HG03175 (cell line): Measurements from ENCODE around the gene CSTF3.

Experiments used
- ATAC-seq: cut with Tn5 transposase; IDR thresholded peaks from one replicate; pipeline ENCODE4 v1.9.1; 2021; ENCODE audit warnings: mild to moderate bottlenecking, moderate library complexity; ENCODE audit not compliant: unreplicated experiment

The CSTF3 gene

DNA sequence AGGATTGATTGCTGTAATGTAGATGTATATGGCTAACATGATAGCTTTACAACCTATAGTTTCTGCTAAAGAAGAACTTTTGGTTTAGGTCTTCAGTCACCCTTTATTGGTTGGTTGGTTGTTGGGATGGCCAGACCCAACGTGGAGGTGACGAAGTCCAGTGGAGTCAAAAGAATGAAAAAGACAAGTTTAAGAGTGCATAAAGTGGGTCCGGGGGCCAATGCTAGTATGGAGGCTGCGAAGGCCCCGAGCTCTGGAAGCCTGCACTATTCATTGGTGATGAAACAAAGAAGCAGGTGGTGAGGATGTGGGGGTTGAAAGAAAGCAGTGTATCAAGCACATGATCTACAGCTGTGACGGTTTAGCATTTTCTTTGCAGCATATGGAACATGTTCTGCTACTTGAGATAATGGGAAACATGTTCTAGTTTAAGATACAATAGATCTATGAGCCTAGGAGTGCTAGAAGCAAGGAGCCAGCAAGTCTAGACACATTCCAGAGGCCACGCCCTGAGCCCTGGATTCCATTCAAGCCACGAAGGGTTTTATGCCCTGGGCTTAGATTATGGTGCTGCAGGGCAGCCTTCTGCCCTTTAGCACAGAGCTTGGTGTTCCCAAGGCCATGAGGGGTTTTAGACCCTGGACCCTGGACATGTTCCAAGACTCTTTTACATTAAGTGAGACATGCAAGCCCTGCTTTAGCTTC is 115.6 kb downstream of the CSTF3 start:
- no peak for ATAC-seq

DNA sequence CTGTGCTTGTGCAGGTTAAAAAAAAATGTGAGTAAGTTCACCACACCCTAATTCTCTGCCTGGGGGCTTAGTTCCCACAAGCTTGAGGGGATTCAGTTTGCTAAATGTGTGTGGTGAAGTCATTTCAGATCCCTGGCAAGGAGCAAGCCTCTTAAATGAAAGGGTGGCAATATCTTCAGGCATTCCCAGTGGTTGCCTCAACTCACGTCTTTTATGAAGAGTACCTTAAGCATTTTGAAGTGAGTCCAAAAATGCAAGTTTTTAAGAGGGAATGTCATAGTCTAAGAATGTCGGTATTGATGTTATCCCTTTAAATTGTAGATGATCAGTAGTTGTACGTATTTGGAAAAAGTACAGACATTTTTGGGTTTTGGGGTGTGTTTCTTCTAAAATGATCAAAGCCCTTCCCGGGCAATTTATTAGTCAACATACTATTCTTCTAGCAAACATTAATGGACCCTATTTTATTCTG is 117.0 kb downstream of the CSTF3 start:
- ATAC-seq: no peak

DNA sequence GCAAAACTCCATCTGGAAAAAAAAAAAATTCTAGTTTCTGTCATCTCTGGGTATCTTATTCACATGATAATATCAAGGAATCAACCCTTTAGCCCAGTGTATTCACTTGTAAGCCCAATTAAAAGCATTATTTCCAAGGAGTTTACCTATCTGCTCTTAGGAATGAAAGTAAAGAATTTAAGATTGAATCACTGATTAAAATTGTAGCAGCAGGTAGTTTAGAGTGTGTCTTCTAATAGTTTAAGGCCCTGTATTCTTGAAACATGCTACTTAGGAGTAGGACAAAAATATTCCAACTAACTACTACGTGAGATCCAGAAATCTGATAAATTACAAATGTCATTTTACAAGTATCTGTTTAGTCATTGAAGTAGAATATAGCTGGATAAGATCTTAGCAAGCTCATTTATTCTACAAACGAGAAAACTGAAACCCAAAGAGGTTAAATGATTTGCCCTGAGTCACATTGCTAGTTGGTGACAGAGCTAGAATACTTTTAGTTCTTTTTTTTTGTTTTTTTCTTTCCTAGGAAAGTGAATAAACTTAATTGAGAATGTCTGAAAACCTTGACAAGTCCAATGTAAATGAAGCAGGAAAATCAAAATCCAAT is 118.0 kb downstream of the CSTF3 start:
- ATAC-seq: no peak

DNA sequence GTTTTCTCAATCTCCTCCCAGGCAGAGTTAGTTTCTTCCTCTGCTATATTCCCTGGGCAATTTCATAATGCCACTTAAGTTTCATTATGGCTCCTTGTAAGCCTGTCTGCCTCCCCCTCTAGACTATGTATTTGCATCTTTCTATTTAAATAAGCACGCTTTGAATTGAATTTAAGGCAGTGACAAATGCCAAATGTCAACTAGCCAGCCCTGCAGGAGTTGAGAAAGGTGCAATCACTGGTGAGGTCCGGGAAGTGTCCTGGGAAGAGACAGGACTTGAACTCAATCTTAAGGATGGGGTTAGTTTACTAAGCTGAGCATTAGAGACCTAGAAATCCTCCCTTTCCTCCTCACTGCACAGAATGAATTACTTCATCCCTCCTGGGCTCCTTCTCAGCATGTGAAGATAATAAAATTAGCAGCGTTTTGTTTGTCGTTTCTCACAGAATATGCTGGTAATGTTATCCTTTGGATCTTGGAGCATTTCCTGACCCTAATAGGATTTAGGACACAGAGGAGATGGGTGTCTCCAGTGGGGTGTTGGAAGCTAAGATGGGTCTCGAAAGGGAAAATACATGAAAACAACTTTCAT is 120.3 kb downstream of the CSTF3 start:
- ATAC-seq: no peak

DNA sequence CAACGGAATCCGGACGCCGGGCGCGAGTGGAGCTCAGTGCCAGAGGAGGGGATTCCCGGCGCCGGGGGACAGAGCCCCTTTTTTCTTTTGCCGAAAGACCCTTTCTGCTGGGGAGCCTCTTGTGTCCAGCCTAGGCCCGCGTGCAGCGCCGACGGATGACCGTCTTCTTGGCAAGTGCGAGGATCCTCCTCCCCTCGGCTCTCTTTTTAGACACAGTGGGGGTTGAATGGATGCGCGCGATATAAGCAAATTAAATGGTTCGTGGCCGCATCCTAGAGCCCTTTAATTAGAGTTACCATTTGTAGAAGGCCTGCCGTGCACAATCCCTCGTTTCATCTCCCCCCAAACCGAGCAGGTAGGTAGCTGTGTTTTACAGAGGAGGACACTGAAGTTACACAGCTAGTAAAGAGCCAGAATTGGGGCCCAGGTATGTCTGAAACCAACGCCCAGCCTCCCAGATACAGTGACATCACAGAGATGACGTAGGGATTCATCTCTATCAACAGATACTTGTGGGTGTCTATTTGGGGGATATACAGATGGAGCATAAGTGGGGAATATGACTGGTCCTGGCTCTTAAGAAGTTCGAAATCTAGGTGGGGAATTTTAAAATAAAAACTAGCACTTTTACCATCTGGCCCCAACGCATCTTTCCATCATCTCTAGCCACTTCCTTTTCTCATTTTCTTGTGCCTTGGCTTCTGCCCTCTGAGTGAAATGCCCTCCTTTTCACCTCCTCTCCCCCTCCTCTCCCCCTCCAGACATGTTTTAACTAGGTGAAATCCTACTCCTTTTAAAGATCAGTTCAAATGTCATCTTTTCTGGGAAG is 121.0 kb downstream of the CSTF3 start:
- peak; percentile 40 for ATAC-seq

DNA sequence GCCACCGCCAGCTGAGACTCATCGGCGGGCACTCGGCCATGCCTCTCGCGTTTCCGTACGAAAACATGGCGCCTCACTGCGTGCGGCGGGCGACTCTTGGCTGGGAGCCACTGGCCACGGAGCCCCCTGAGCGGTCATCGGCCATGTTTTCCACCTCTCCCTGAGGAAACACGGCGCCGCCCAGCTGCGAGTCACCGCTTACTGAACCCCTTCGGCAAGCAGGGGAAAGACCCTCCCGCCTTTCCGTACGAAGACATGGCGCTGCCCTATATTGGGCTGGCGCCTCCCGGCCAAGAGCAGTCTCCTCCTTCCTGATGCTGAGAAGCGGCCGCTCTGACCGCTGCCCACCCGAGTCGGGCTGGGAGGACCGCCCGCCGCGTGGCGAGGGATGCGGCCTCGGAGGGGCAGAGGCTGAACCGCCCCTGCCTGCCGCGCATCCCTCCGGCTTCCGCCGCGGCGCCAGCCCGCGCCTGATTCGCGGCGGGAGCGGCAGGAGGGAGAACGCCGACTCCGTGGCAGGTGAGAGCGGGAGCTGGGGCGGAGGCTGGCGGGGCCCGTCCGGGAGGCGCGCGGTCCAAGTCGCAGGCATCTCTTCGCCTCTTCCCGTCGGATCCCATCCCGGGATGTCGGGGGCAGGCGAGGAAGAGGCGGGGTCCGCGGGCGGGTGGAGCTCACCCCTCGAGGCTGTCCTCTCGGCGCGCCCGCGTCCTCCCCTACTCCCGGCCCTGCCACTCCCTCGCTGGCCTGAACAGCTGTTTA is 121.8 kb downstream of the CSTF3 start, which contains the start of gene TCP11L1:
Gene TCP11L1, plus strand, starts transcription at position 299 of the 759 bp plus-strand sequence. CDS start 4,202 bp downstream, outside the sequence.
- ATAC-seq: peak; percentile 84

DNA sequence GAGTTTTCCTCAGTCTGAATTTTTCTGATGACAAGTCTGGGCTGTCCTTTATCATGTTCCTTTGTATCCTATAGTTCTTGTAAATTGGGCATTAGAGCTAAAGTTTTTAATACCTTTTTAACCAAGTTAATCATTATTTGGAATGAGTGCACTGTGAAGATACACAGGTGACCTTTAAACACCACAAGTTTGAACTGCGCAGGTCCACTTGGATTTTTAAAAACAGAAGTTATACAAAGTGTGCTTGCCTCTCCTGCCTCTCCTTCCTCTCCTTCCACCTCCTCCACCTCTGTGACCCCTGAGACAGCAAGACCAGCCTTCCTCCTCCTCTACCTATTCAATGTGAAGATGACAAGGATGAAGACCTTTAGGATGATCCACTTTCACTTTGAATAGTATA is 126.3 kb downstream of the CSTF3 start:
- no peak for ATAC-seq
